ENCODE data around the gene AGFG2.
"Not testable (repeated sequence)": the region's sequence is repeated elsewhere in the genome, so short reads cannot be mapped to it uniquely, and the experiment has no call there.

The AGFG2 gene

DNA sequence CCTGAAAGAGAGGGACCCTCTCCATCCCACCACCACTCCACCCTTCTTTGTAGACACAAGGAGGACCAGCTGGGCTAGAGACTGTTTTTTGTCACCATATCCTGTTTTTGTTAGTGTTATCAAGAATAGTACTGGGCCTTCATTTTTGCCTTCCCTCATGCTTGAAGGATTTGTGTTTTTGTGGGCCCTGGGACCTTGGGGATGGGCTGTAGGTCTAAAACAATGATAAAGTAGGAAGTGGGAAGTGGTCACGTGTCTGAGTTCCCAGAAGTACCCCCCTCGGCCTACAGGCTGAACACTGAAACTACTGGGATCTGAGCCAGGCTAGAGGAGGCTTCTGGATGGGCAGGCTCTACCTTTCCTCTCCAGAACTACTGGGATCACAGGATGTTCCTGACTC lies 8.9 kb downstream of the AGFG2 start:
- DNase-seq (ENCODE audit: low read depth in 1 of 2, low spot score in 1 of 2) = no peak

DNA sequence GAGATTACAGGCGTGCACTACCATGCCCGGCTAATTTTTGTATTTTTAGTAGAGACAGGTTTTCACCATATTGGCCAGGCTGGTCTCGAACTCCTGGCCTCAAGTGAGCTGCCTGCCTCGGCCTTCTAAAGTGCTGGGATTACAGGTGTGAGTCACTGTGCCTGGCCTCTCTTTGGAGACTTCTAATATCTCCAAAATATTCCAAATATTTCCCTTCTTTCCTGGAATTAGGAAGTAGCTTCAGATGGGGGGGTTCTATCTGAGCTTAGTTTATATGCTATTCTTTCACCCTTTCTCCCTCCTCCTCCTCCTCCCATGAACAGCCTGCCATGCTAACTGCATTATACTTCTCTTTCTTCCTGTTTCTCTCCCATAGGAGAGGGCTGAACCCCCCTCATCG lies 9.4 kb downstream of the AGFG2 start:
- not testable (repeated sequence) for DNase-seq (ENCODE audit: low read depth in 1 of 2, low spot score in 1 of 2)

DNA sequence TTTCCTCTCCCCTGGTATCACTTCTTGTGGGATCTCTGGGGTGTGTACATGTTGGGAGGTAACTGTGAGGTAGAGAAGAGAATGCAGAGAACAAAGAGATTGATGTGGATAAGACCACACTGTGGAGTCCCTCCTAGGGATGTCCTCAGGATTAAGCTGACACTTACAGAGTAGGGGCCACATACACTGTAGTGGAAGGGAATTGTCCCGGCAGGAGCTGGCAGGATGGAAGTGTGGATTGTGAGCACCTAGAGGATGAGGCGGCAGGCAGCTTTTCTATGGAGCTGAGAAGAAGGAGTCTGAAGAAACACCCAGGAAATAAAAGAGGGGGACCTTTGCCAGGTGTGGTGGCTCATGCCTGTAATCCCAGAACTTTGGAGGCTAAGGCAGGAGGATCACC lies 13.5 kb downstream of the AGFG2 start:
- no peak for DNase-seq (ENCODE audit: low read depth in 1 of 2, low spot score in 1 of 2)

DNA sequence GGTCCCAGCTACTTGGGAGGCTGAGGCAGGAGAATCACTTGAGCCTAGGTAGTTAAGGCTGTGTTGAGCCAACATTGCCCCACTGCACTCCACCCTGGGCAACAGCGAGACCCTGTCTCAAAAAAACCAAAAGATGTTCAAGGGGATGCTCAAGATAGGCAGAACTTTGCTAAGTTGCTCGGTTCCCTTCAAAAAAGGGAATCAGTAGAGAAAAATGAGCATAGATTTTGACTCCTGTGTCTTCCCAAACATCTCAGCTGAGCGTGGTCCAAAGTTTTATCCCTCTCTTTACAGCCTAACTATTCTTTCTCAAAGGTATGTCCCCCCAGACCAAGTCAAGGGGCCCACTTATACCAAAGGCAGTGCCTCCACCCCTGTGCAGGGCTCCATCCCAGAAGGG lies 14.0 kb downstream of the AGFG2 start:
- no peak for DNase-seq (ENCODE audit: low read depth in 1 of 2, low spot score in 1 of 2)

DNA sequence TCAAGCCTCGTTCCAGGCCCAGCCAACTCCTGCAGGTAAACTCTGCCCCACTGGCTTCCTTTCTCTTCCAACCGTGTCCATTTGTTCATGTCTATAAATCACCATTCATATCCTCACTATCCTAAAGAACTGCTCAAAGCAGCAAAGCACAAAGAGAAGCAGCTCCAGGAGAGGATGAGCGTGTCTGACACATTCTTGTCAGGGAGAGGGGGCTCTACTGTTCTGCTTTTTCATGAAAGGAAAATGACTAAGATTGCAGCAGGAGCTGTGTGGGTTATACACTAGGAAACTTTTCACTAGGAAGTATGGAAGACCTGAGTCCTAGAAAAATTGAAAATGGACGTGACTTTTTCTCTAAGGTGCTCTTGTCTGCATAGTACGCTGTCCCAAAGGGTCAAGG lies 16.7 kb downstream of the AGFG2 start:
- DNase-seq (ENCODE audit: low read depth in 1 of 2, low spot score in 1 of 2) = no peak

DNA sequence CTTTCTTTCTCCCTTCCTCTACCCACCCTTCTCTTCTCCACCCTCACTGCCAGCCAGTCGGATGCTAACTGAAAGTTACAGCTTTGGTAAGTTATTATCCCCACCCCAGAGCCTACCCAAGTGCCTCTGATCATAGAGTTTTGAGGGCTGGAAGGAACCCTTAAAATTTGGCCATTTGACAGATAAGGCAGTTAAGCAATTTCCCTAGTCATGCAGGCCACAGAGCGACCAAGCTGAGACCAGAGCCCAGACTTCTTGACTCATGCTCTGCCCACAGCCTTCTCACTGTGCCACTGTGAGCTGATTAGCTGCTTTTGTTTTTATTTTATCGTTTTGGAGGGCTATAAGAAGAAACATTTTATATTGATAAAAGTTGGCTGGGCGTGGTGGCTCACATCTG lies 17.5 kb downstream of the AGFG2 start:
- DNase-seq (ENCODE audit: low read depth in 1 of 2, low spot score in 1 of 2) = no peak

DNA sequence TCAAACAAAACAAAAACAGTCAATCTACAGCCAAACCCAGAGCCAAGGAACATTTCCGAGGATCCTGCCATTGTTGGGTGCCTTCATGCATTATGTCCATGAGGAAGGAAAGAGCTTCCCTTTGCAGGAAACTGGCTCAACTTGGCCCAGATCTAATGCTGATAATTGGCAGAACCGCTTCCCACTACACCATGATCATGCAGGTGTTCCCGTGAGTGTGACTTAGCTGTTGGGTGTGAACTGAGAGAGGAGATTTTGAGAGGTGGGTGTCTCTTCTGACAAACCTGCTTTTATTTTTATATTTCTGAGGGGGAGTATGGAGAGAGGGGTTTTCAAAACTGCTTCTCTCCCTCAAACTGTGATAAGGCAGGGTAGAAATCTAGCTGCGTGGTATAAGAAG lies 20.1 kb downstream of the AGFG2 start:
- DNase-seq (ENCODE audit: low read depth in 1 of 2, low spot score in 1 of 2) = no peak

DNA sequence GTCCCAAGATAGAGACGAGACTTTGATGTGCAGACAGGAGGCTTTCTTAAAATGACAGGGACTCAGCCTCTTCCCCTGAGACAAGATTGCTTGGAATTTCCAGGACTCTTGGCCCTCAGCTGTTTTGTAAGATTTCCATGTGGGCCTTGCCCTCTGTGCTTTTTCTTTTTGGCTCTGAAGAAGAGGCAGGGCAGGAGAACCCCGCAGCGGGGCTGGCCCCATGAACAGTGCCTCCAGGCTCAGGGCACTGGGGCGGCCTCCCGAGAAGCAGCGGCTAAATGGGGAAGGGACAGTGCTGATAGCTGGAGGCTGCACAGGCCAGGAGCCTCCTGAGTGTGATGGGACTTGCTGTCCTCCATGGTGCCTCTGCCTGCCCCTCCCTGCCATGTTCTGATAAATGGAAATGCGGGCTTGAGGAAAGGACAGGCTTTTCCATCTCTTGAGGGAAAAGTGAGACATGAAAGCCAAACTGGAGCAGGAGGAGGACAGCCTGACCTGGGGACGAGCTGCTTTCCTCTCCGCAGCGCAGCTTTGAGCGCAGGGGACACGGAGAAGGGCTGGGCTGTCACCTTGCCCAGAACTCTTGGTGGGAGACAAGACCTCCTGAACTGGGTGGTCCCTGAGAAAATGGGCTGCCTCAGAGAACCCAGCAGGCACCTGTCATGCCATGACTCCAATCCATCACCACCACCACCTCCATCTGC lies 22.6 kb downstream of the AGFG2 start:
- no peak for DNase-seq (ENCODE audit: low read depth in 1 of 2, low spot score in 1 of 2)

DNA sequence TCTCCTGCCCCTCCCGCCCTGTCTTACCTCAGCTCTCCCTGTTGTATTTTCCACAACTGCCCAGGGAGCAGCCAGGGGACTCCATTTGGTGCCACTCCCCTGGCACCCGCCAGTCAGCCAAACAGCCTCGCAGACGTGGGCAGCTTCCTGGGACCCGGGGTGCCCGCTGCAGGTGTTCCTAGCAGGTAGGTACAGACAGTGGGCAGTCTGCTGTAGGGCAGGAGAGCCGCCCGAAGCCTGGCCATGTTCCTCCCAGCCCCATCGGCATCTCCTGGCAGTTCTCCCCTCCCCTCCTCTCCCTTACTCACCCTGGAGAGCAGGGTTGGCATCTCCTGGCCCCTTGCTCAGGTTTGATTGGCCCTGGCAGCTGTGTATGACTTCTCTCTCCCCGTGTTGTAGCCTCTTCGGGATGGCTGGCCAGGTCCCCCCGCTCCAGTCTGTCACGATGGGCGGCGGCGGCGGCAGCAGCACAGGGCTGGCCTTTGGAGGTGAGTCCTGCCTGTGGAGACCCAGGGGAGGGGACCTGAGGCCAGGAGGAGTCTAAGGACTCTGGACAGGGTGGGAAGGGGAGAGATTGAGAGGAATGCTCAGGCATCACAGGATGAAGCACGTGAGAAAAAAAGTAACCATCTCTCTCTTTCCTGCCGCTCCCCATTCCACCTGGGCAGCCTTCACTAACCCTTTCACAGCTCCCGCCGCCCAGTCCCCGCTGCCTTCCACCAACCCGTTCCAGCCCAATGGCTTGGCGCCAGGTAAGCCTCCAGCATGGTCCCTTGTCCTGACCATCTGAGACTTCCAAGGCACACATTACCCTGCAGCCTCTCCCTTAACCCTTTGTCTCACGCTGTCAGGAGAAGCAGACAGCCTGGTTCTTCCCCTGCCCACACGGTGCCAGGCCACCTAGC lies 23.4 kb downstream of the AGFG2 start:
- no peak for DNase-seq (ENCODE audit: low read depth in 1 of 2, low spot score in 1 of 2)

DNA sequence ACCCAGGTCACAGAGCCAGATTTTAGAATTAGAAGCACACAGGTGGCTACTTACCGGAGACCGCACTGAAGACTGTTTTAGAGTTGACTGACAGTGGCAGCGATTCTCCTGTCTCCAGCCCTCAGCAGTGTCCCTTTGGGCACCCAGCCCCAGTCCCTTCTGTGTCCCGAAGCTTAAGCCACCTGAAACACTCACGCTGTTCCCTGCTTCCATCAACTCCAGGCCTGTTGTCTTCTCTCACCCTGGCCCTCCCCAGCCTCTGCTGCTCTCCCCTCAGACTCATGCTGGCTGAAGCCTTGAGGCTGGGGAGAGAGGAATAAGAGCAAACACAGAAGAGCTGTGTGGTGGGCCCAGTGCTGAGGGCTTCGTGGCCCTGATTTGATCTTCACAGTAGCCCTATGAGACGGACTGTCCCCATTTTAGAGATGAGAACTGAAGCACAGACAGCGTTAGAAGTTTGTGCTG lies 24.1 kb downstream of the AGFG2 start:
- no peak for DNase-seq (ENCODE audit: low read depth in 1 of 2, low spot score in 1 of 2)

DNA sequence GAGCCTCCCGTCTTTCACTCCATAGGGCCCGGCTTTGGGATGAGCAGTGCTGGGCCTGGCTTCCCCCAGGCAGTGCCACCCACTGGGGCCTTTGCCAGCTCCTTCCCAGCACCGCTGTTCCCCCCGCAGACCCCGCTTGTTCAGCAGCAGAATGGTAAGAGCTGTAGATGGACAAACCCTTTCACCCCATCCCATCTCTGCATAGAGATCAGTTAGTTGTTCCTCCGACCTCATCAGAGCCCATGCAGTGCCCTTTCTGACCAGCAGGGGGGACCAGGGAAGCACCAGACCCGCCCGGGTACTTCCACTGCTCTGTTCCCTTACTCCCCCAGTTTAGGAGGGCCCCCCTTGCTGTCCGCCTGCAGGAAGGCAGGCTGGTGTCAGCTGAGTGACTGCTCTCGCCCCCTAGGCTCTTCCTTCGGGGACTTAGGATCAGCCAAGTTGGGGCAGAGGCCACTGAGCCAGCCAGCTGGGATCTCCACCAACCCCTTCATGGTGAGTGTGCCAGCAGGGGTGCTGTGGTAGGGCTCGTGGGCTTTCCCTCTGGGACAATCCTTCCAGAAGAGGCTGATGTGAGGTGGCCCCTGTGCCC lies 24.9 kb downstream of the AGFG2 start:
- DNase-seq (ENCODE audit: low read depth in 1 of 2, low spot score in 1 of 2) = peak; percentile 71 to 82

DNA sequence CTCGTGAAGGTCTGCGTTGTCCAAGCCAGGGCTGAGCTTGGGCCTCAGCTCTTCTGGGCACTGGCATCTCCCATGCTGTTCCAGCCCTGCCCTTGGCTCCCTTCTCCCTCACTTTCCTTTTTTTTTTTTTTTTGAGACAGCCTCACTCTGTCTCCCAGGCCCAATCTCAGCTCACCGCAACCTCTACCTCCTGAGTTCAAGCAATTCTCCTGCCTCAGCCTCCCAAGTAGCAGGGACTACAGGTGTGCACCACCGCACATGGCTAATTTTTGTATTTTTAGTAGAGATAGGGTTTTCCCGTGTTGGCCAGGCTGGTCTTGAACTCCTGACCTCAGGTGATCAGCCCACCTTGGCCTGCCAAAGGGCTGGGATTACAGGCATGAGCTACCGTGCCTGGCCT lies 25.4 kb downstream of the AGFG2 start:
- not testable (repeated sequence) for DNase-seq (ENCODE audit: low read depth in 1 of 2, low spot score in 1 of 2)

DNA sequence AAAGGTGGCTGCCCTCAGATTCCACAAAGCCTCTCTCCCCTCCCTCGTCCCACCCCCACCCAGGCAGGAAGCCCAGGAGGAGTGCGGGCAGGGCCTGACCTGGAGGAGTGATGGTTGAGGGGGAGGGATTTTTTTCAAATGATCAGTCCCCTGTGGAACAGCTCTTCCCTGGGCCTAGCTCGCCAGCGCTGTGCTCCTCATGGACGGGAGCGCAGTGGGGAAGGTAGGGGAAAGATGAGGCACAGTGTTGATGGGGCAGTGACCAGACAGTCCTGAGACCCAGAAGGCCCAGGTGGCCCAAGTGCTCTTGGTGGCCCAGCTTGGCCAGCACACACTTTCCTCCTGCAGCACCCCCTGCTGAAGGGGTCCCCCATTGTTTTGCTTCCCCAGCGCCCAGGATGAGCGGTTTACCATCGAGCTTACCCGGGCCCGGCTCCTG lies 26.1 kb downstream of the AGFG2 start:
- no peak for DNase-seq (ENCODE audit: low read depth in 1 of 2, low spot score in 1 of 2)

DNA sequence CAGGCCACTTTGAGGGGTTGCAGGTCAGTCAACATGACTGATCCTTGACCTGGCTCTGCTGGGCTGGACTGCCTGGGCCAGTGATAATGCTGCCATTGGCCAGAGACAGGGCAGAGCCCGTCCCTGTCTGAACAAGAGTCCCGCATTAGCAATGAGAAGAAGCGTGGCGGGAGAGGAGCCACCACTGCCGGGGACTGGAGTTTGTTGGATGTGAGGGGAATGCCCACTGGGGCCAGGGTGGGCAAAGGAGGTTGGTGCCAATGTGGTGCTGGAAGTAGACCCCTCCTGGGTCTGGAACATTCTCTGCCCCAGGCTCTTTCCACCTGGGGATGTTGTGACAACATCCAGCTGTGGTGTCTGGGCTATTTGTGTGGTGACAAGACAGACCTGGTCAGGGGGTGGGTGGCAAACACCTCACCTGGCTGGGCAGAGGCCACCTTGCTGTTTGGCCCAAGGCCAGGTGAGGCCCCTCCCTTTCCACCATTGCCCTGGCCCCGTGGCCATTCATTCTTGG lies 27.1 kb downstream of the AGFG2 start:
- no peak for DNase-seq (ENCODE audit: low read depth in 1 of 2, low spot score in 1 of 2)

DNA sequence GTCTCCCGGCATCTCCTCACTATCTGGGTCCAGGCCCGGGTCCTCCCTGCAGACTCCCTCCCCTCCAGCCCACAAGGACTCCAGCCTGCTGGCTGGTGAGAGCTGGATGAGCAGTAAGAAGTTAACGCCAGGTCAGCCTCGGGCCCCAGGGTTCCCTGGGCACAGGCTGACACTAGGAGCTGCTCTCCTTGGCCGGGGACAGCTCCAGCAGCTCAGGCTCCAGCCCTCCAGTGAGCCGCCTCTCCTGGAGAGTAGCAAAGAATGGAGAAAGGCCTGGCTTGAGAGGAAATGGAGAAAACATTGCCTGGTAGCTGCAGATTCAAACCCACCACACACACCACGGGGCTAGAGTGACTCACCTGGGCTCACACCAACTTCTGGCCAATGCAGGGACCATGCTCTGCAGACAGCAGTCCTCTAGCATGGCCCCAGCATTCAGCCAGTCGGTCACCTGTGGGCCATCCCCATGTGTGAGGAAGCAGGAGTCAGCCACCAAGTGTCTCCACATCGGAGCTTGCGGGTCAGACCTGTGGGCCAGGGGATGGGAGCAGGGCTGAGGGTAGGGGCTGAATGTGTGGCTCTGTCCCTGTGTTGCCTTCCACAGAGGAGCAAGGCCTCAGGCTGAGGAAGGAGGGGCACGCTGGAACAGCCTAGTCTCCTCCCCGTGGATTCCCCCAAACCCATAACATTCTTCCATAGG lies 28.2 kb downstream of the AGFG2 start:
- no peak for DNase-seq (ENCODE audit: low read depth in 1 of 2, low spot score in 1 of 2)

DNA sequence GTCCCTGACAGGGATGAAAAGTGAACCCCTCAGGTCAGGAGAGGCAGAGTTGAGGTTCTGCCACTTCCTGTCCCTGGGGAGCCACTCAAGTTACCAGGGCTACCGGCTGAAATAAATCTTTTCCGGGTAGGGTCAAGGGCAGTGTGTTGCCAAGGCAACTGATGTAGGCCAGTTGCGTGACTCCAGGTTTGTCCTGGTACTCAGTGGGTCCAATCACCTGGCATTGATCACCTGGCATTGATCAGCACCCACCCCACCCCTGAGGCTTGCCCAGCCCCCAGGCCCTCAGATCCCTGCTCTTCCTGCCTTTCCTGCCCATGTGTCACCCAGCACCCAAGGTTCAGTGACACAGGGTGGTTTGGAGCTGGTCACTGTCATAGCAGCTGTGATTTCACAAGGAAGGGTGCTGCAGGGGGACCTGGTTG lies 28.8 kb downstream of the AGFG2 start:
- DNase-seq (ENCODE audit: low read depth in 1 of 2, low spot score in 1 of 2) = no peak

DNA sequence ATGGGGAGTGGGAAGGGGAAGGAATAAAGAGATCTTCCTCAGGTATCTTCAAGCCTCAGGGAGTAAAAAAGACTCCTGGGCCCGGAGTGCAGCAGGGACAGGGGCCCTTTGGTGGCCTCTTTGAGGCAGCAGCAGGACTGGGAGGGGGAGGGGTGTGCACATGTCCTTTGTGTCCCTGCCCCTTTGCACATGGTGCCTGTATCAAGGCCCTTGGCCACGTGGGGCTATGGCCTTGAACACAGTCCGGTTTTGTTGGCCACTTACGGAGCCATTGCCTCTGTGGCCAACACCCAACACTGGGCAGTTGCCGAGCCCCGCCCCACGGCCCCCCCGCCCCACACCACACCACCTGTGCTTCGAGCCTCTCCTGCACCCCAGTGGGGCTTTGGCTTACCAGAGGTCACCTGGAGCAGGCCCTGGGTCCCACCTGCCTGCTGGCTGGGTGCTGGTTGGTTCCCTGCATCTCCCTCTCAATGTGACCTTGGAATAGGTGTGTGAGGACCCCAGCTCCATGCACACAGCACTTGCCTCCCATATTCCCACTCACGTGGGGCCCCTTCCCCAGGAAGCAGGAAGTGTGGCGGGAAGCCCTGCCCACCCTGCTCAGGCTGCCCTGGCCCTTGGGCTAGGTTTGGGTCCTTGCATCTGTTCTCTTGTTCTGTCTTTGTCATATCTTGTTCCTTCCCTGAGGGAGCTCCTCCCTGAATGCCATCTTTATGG lies 29.3 kb downstream of the AGFG2 start:
- no peak for DNase-seq (ENCODE audit: low read depth in 1 of 2, low spot score in 1 of 2)

DNA sequence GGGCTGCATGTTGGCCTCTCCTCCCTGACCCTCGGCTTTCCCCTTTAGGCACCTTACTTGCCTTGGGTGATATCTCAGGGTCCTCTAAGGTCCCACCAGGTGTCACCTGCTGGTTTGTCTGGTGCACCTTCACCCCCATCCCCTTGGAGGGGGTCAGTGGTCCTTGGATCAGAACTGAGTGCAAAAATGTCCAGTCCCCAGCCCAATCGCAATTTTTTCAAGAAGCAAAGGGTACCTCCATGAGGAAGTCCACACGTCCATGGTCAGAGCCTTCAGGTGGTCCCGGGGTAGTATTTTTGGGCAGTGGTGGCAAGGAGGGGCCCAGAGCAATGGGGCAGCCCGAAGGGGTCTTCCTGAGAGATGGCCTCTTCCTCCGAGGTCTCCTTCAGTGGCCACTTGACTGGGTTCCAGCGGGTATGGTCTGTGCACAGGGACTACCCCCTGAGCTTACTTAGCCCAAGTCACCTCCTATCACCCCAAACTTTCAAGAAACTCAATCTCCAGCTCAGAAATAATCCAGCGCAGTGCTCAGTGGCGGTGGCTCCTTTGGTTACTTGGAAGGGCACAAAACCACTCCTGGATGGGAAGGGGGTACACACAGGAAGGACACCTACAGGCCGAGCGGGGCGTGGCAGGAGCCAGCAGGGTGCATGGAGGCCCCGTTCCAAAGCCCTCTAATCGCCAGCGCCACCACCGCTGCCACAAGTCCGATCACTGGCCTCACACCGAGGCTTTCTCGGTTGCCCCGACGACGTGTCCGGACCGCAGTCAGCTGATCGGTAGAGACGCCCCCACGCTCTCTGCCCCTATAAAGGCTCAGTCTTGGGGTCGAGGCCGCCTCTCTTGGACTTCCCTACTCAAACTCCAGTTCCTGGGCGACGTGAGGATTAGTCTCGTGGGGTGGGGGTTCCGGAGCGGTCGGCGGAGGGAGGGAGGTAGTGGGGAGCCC lies 30.2 kb downstream of the AGFG2 start:
- peak in 1 of 2 donors; percentile 22 for DNase-seq (ENCODE audit: low read depth in 1 of 2, low spot score in 1 of 2)

All from stimulated activated CD4-positive, alpha-beta T cell treated with anti-CD3 and anti-CD28 coated beads, Interleukin-15, amount 100 ng/mL, for 1 hour (primary cell).